ENCODE measurements around the gene CAP2.

Gene CAP2

GRCh38 chr6:17353440-17354175, 39.8 kb upstream of the CAP2 start:
- Histone ChIP-seq H3K4me3 (ENCODE audit: insufficient read depth in 1 of 2, low read depth in 1 of 2, low read length in 2 of 2) (no peak overlapping the region), H3K79me1 (replicated peaks; ENCODE audit: low read length, poor library complexity, severe bottlenecking) (no peaks in the 10 kb centered on the region), H3K9ac (ENCODE audit: low read length) (no peak overlapping the region), H4K8ac (ENCODE audit: low read length) (no peak overlapping the region), H2BK5ac (ENCODE audit: low read depth, low read length, poor library complexity, severe bottlenecking) (no peak overlapping the region), H3K4me1 (ENCODE audit: control insufficient read depth, insufficient read depth, low read depth, low read length) (peaks cover 3% of the 10 kb centered on the region), H4K91ac (ENCODE audit: low read length) (no peak overlapping the region), H2BK12ac (ENCODE audit: low read length in 2 of 2) (no peak overlapping the region), H3K4ac (ENCODE audit: low read depth in 1 of 2, low read length in 2 of 2) (no peak overlapping the region), H3K27ac (ENCODE audit: low read length, poor library complexity, severe bottlenecking) (no peak overlapping the region), H3K4me2 (ENCODE audit: low read length, poor library complexity, severe bottlenecking) (no peak overlapping the region), H2BK120ac (ENCODE audit: low read depth, low read length) (no peak overlapping the region), H2BK15ac (ENCODE audit: low read depth, poor library complexity, severe bottlenecking) (no peak overlapping the region), H2AFZ (ENCODE audit: low read depth, low read length) (no peak overlapping the region), H3K27me3 (ENCODE audit: control insufficient read depth in 1 of 2, insufficient read depth in 1 of 2, low read length in 2 of 2) (no peaks in the 10 kb centered on the region), H3K36me3 (ENCODE audit: control insufficient read depth in 1 of 2, insufficient read depth in 2 of 2, low read depth in 1 of 2, low read length in 2 of 2) (no peaks in the 10 kb centered on the region), H3K18ac (ENCODE audit: low read depth in 1 of 2, low read length in 2 of 2) (no peak overlapping the region), H3K9me3 (ENCODE audit: control insufficient read depth, low read length) (no peaks in the 10 kb centered on the region), H2AK5ac (ENCODE audit: low read length, severe bottlenecking) (no peak overlapping the region), H3K14ac (ENCODE audit: low read length in 2 of 2) (no peak overlapping the region), H3K23ac (ENCODE audit: low read length in 2 of 2) (no peak overlapping the region)
- WGBS, result 93% methylated on average over 2 of the region's 4 CpGs
- DNase-seq, result no peak

GRCh38 chr6:17354700-17355403, 38.5 kb upstream of the CAP2 start:
- no peak overlapping the region for H3K18ac ChIP-seq (ENCODE audit: low read depth in 1 of 2, low read length in 2 of 2)
- H3K9me3 ChIP-seq (ENCODE audit: control insufficient read depth, low read length), result no peaks in the 10 kb centered on the region
- no peak overlapping the region for H3K4ac ChIP-seq (ENCODE audit: low read depth in 1 of 2, low read length in 2 of 2)
- H4K91ac ChIP-seq (ENCODE audit: low read length), result no peak overlapping the region
- DNase-seq, result peak; percentile 22
- H3K36me3 ChIP-seq (ENCODE audit: control insufficient read depth in 1 of 2, insufficient read depth in 2 of 2, low read depth in 1 of 2, low read length in 2 of 2), result no peaks in the 10 kb centered on the region
- no peak overlapping the region for H2BK12ac ChIP-seq (ENCODE audit: low read length in 2 of 2)
- no peak overlapping the region for H3K9ac ChIP-seq (ENCODE audit: low read length)
- peak overlapping the region; percentile 3 for H3K27ac ChIP-seq (ENCODE audit: low read length, poor library complexity, severe bottlenecking)
- WGBS, result 72% methylated on average over 4 of the region's 4 CpGs
- H2BK5ac ChIP-seq (ENCODE audit: low read depth, low read length, poor library complexity, severe bottlenecking), result no peak overlapping the region
- H3K23ac ChIP-seq (ENCODE audit: low read length in 2 of 2), result no peak overlapping the region
- H2BK15ac ChIP-seq (ENCODE audit: low read depth, poor library complexity, severe bottlenecking), result no peak overlapping the region
- no peak overlapping the region for H2AK5ac ChIP-seq (ENCODE audit: low read length, severe bottlenecking)
- no peak overlapping the region for H3K4me2 ChIP-seq (ENCODE audit: low read length, poor library complexity, severe bottlenecking)
- no peaks in the 10 kb centered on the region for H3K79me1 ChIP-seq (replicated peaks; ENCODE audit: low read length, poor library complexity, severe bottlenecking)
- H3K4me1 ChIP-seq (ENCODE audit: control insufficient read depth, insufficient read depth, low read depth, low read length), result peaks cover 3% of the 10 kb centered on the region
- H2BK120ac ChIP-seq (ENCODE audit: low read depth, low read length), result no peak overlapping the region
- H2AFZ ChIP-seq (ENCODE audit: low read depth, low read length), result no peak overlapping the region
- H3K27me3 ChIP-seq (ENCODE audit: control insufficient read depth in 1 of 2, insufficient read depth in 1 of 2, low read length in 2 of 2), result no peaks in the 10 kb centered on the region
- no peak overlapping the region for H3K4me3 ChIP-seq (ENCODE audit: insufficient read depth in 1 of 2, low read depth in 1 of 2, low read length in 2 of 2)
- H4K8ac ChIP-seq (ENCODE audit: low read length), result no peak overlapping the region
- H3K14ac ChIP-seq (ENCODE audit: low read length in 2 of 2), result no peak overlapping the region

DNA sequence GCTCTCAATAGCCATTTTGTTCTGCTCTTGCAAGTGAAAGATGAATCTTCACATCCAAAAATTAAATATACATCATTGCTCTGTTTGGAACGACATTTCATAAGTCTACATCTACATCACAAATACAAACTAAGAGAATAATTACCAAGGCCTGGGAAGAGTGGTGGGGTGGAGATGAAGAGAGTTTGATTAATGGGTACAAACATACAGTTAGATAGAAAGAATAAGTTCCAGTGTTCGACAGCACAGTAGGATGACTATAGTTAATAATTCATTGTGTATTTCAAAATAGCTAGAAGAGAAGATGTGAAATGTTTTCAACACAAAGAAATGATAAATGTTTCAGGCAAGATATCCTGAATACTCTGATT, 38.0 kb upstream of the CAP2 start:
- no peak overlapping the region for H3K23ac ChIP-seq (ENCODE audit: low read length in 2 of 2)
- no peaks in the 10 kb centered on the region for H3K27me3 ChIP-seq (ENCODE audit: control insufficient read depth in 1 of 2, insufficient read depth in 1 of 2, low read length in 2 of 2)
- no peak overlapping the region for H2BK15ac ChIP-seq (ENCODE audit: low read depth, poor library complexity, severe bottlenecking)
- H3K27ac ChIP-seq (ENCODE audit: low read length, poor library complexity, severe bottlenecking), result no peak overlapping the region
- no peak overlapping the region for H3K4ac ChIP-seq (ENCODE audit: low read depth in 1 of 2, low read length in 2 of 2)
- H3K9ac ChIP-seq (ENCODE audit: low read length), result no peak overlapping the region
- 100% methylated on average over 1 of the region's 2 CpGs for WGBS
- H3K14ac ChIP-seq (ENCODE audit: low read length in 2 of 2), result no peak overlapping the region
- H4K91ac ChIP-seq (ENCODE audit: low read length), result no peak overlapping the region
- no peak overlapping the region for H2BK120ac ChIP-seq (ENCODE audit: low read depth, low read length)
- H3K79me1 ChIP-seq (replicated peaks; ENCODE audit: low read length, poor library complexity, severe bottlenecking), result no peaks in the 10 kb centered on the region
- peaks cover 3% of the 10 kb centered on the region for H3K4me1 ChIP-seq (ENCODE audit: control insufficient read depth, insufficient read depth, low read depth, low read length)
- H2AK5ac ChIP-seq (ENCODE audit: low read length, severe bottlenecking), result no peak overlapping the region
- H2AFZ ChIP-seq (ENCODE audit: low read depth, low read length), result no peak overlapping the region
- H2BK12ac ChIP-seq (ENCODE audit: low read length in 2 of 2), result no peak overlapping the region
- H3K36me3 ChIP-seq (ENCODE audit: control insufficient read depth in 1 of 2, insufficient read depth in 2 of 2, low read depth in 1 of 2, low read length in 2 of 2), result no peaks in the 10 kb centered on the region
- no peak overlapping the region for H3K4me2 ChIP-seq (ENCODE audit: low read length, poor library complexity, severe bottlenecking)
- no peak for DNase-seq
- no peak overlapping the region for H2BK5ac ChIP-seq (ENCODE audit: low read depth, low read length, poor library complexity, severe bottlenecking)
- no peak overlapping the region for H3K18ac ChIP-seq (ENCODE audit: low read depth in 1 of 2, low read length in 2 of 2)
- H3K4me3 ChIP-seq (ENCODE audit: insufficient read depth in 1 of 2, low read depth in 1 of 2, low read length in 2 of 2), result no peak overlapping the region
- no peaks in the 10 kb centered on the region for H3K9me3 ChIP-seq (ENCODE audit: control insufficient read depth, low read length)
- H4K8ac ChIP-seq (ENCODE audit: low read length), result no peak overlapping the region

GRCh38 chr6:17358515-17358914, 34.9 kb upstream of the CAP2 start:
- H3K27ac ChIP-seq (ENCODE audit: low read length, poor library complexity, severe bottlenecking), result no peak overlapping the region
- peaks cover 3% of the 10 kb centered on the region for H3K4me1 ChIP-seq (ENCODE audit: control insufficient read depth, insufficient read depth, low read depth, low read length)
- no peak overlapping the region for H3K4me3 ChIP-seq (ENCODE audit: insufficient read depth in 1 of 2, low read depth in 1 of 2, low read length in 2 of 2)
- H3K23ac ChIP-seq (ENCODE audit: low read length in 2 of 2), result no peak overlapping the region
- H2BK5ac ChIP-seq (ENCODE audit: low read depth, low read length, poor library complexity, severe bottlenecking), result no peak overlapping the region
- no peaks in the 10 kb centered on the region for H3K79me1 ChIP-seq (replicated peaks; ENCODE audit: low read length, poor library complexity, severe bottlenecking)
- no peak overlapping the region for H4K8ac ChIP-seq (ENCODE audit: low read length)
- H2BK120ac ChIP-seq (ENCODE audit: low read depth, low read length), result no peak overlapping the region
- DNase-seq, result no peak
- no peak overlapping the region for H2BK12ac ChIP-seq (ENCODE audit: low read length in 2 of 2)
- H2AK5ac ChIP-seq (ENCODE audit: low read length, severe bottlenecking), result no peak overlapping the region
- H3K9me3 ChIP-seq (ENCODE audit: control insufficient read depth, low read length), result no peaks in the 10 kb centered on the region
- H3K14ac ChIP-seq (ENCODE audit: low read length in 2 of 2), result no peak overlapping the region
- H3K18ac ChIP-seq (ENCODE audit: low read depth in 1 of 2, low read length in 2 of 2), result no peak overlapping the region
- H2BK15ac ChIP-seq (ENCODE audit: low read depth, poor library complexity, severe bottlenecking), result no peak overlapping the region
- H3K4me2 ChIP-seq (ENCODE audit: low read length, poor library complexity, severe bottlenecking), result no peak overlapping the region
- H3K27me3 ChIP-seq (ENCODE audit: control insufficient read depth in 1 of 2, insufficient read depth in 1 of 2, low read length in 2 of 2), result no peaks in the 10 kb centered on the region
- H2AFZ ChIP-seq (ENCODE audit: low read depth, low read length), result no peak overlapping the region
- H3K36me3 ChIP-seq (ENCODE audit: control insufficient read depth in 1 of 2, insufficient read depth in 2 of 2, low read depth in 1 of 2, low read length in 2 of 2), result no peaks in the 10 kb centered on the region
- no peak overlapping the region for H4K91ac ChIP-seq (ENCODE audit: low read length)
- no peak overlapping the region for H3K9ac ChIP-seq (ENCODE audit: low read length)
- no peak overlapping the region for H3K4ac ChIP-seq (ENCODE audit: low read depth in 1 of 2, low read length in 2 of 2)
